ENCODE measurements around the gene HPSE2. TPM values are rescaled to one million over a fixed set of nuclear protein-coding genes. Genes with fewer than 3 reads are reported as not detected.

Gene HPSE2
- total RNA-seq, 1 experiment from 2014 or later: 0.05 TPM

GRCh38 chr10:98949306-98949705 lies 286.3 kb downstream of the HPSE2 start (continued):
- TF ChIP-seq REST (IDR thresholded peaks at IDR 0.05; ENCODE audit: low read depth) (no peak), EZH2 (IDR thresholded peaks at IDR 0.05) (no peak), EGR1 (IDR thresholded peaks at IDR 0.05; ENCODE audit: low read depth) (no peak), SRF (IDR thresholded peaks at IDR 0.05; ENCODE audit: low read depth) (no peak)
- TF ChIP-seq, protein P1, sequence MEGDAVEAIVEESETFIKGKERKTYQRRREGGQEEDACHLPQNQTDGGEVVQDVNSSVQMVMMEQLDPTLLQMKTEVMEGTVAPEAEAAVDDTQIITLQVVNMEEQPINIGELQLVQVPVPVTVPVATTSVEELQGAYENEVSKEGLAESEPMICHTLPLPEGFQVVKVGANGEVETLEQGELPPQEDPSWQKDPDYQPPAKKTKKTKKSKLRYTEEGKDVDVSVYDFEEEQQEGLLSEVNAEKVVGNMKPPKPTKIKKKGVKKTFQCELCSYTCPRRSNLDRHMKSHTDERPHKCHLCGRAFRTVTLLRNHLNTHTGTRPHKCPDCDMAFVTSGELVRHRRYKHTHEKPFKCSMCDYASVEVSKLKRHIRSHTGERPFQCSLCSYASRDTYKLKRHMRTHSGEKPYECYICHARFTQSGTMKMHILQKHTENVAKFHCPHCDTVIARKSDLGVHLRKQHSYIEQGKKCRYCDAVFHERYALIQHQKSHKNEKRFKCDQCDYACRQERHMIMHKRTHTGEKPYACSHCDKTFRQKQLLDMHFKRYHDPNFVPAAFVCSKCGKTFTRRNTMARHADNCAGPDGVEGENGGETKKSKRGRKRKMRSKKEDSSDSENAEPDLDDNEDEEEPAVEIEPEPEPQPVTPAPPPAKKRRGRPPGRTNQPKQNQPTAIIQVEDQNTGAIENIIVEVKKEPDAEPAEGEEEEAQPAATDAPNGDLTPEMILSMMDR (IDR thresholded peaks at IDR 0.05 in 2 of 3, conservative IDR thresholded peaks at IDR 0.05 in 1 of 3; ENCODE audit: borderline replicate concordance in 1 of 3, insufficient read depth in 1 of 3, low read depth in 2 of 3, low read length in 2 of 3): no peak
- TF ChIP-seq, protein P2, sequence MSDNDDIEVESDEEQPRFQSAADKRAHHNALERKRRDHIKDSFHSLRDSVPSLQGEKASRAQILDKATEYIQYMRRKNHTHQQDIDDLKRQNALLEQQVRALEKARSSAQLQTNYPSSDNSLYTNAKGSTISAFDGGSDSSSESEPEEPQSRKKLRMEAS (IDR thresholded peaks at IDR 0.05): no peak

- DNase-seq (ENCODE audit: low read depth, low spot score) (no peak), ATAC-seq (no peak)
- H3K4me1 ChIP-seq (ENCODE audit: control insufficient read depth in 1 of 2, insufficient read depth in 2 of 2, low read length in 2 of 2): no peaks in the 10 kb centered on the region
- CTCF ChIA-PET: no interaction called here
- POLR2A ChIA-PET: no interaction called here
- intact Hi-C loops (cut with micrococcal nuclease): no loop called here
- RAD21 ChIA-PET (ENCODE audit: low non-redundant PET in 1 of 2, low total read pairs in 2 of 2, uncharacterized antibody in 2 of 2, unreplicated experiment in 2 of 2): no interaction called here
- no peak overlapping the region for H3K9ac ChIP-seq (ENCODE audit: low read length)
- no peak overlapping the region for H3K4me3 ChIP-seq (replicated peaks in 1 of 2; ENCODE audit: low read depth in 1 of 2, low read length in 2 of 2)
- no peaks in the 10 kb centered on the region; a peak in 1 of 4 replicates for H3K9me3 ChIP-seq (ENCODE audit: control insufficient read depth in 1 of 2, insufficient read depth in 1 of 2, low read depth in 1 of 2, low read length in 2 of 2)
- no peaks in the 10 kb centered on the region for H4K20me1 ChIP-seq (ENCODE audit: insufficient read depth)
- no peaks in the 10 kb centered on the region for H3K9me2 ChIP-seq (ENCODE audit: insufficient read depth)
- no TSS peak for BruUV-seq (replicated peaks)
- peaks cover 19% of the 10 kb centered on the region for H3K27me3 ChIP-seq (ENCODE audit: insufficient read depth, low read length)
- no peak overlapping the region for H3K4me2 ChIP-seq (ENCODE audit: low read length)
- H3K79me2 ChIP-seq (ENCODE audit: insufficient read depth, low read length): no peaks in the 10 kb centered on the region
- H3K27ac ChIP-seq (ENCODE audit: low read depth, low read length): no peak overlapping the region
- no peak overlapping the region for H2AFZ ChIP-seq (ENCODE audit: low read depth, low read length, poor library complexity, severe bottlenecking)
- H3K36me3 ChIP-seq (ENCODE audit: control insufficient read depth in 1 of 2, insufficient read depth in 2 of 2, low read length in 2 of 2): no peaks in the 10 kb centered on the region
- TF ChIP-seq ZBTB33 (IDR thresholded peaks at IDR 0.05; ENCODE audit: extremely low read depth, insufficient replicate concordance, low read length): no peak
- TF ChIP-seq POLR2A (IDR thresholded peaks at IDR 0.05; ENCODE audit: borderline replicate concordance, extremely low read depth, insufficient read depth, insufficient read length): no peak
- no peak for TF ChIP-seq SRF (IDR thresholded peaks at IDR 0.05; ENCODE audit: low read depth)
- TF ChIP-seq, protein P3, sequence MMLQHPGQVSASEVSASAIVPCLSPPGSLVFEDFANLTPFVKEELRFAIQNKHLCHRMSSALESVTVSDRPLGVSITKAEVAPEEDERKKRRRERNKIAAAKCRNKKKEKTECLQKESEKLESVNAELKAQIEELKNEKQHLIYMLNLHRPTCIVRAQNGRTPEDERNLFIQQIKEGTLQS (IDR thresholded peaks at IDR 0.05): no peak
- TF ChIP-seq ZFX (IDR thresholded peaks at IDR 0.05): no peak
- TF ChIP-seq, protein P1 (IDR thresholded peaks at IDR 0.05 in 2 of 3, conservative IDR thresholded peaks at IDR 0.05 in 1 of 3; ENCODE audit: borderline replicate concordance in 1 of 3, insufficient read depth in 1 of 3, low read depth in 2 of 3, low read length in 2 of 3): no peak
- TF ChIP-seq CBX3 (IDR thresholded peaks at IDR 0.05; ENCODE audit: low read depth): no peak
- no peak for TF ChIP-seq FOSL1 (IDR thresholded peaks at IDR 0.05; ENCODE audit: low read depth)
- TF ChIP-seq YY1 (IDR thresholded peaks at IDR 0.05; ENCODE audit: extremely low read depth, insufficient replicate concordance, low read depth, low read length): no peak
- TF ChIP-seq EGR1 (IDR thresholded peaks at IDR 0.05; ENCODE audit: low read depth): no peak
- TF ChIP-seq SP1 (IDR thresholded peaks at IDR 0.05; ENCODE audit: low read depth): no peak
- TF ChIP-seq RAD21 (IDR thresholded peaks at IDR 0.05; ENCODE audit: low read depth): no peak
- TF ChIP-seq EZH2 (IDR thresholded peaks at IDR 0.05): no peak
These were observed 292.0 kb downstream of the HPSE2 start for GRCh38 chr10:98943681-98944080.

All from HCT116 (cell line).